ENCODE data around the gene DDX59. TPM values are rescaled to one million over a fixed set of nuclear protein-coding genes. Genes with fewer than 3 reads are reported as not detected.

DDX59 gene
- total RNA-seq, 1 experiment from 2014 or later, result 16.0 TPM

DNA sequence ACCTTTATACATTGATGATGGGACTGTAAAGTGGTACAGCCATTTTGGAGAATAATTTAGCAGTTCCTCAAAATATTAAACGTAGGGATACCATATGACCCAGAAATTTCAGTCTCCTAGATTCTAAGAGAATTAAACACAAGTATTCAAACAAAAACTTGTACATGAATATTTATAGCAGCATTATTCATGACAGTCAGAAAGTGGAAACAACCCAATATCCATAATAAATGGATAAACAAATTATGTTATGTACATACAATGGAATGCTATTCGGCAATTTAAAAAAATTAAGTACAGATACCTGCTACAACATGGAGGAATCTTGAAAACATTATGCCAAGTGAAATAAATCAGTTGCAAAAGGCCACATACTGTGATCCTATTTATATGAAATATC is 16.9 kb upstream of the DDX59 start:
- no TSS peak for BruUV-seq (replicated peaks)
- ChIA-PET RAD21 (ENCODE audit: low non-redundant PET in 1 of 2, low total read pairs in 2 of 2, uncharacterized antibody in 2 of 2, unreplicated experiment in 2 of 2) (no interaction called here), CTCF (no interaction called here), POLR2A (no interaction called here)
- Histone ChIP-seq H3K4me2 (ENCODE audit: low read length) (no peak overlapping the region), H3K4me1 (ENCODE audit: control insufficient read depth in 1 of 2, insufficient read depth in 2 of 2, low read length in 2 of 2) (no peaks in the 10 kb centered on the region), H3K79me2 (ENCODE audit: insufficient read depth, low read length) (no peaks in the 10 kb centered on the region), H4K20me1 (ENCODE audit: insufficient read depth) (no peaks in the 10 kb centered on the region), H3K27me3 (ENCODE audit: insufficient read depth, low read length) (no peaks in the 10 kb centered on the region), H3K36me3 (ENCODE audit: control insufficient read depth in 1 of 2, insufficient read depth in 2 of 2, low read length in 2 of 2) (no peaks in the 10 kb centered on the region), H3K4me3 (replicated peaks in 1 of 2; ENCODE audit: low read depth in 1 of 2, low read length in 2 of 2) (no peak overlapping the region), H3K9me3 (ENCODE audit: control insufficient read depth in 1 of 2, insufficient read depth in 1 of 2, low read depth in 1 of 2, low read length in 2 of 2) (no peaks in the 10 kb centered on the region), H2AFZ (ENCODE audit: low read depth, low read length, poor library complexity, severe bottlenecking) (no peak overlapping the region), H3K27ac (ENCODE audit: low read depth, low read length) (no peak overlapping the region), H3K9ac (ENCODE audit: low read length) (no peak overlapping the region), H3K9me2 (ENCODE audit: insufficient read depth) (no peaks in the 10 kb centered on the region)
- intact Hi-C loops (cut with micrococcal nuclease), result no loop called here
- ATAC-seq, result no peak
- TF ChIP-seq, protein P1, sequence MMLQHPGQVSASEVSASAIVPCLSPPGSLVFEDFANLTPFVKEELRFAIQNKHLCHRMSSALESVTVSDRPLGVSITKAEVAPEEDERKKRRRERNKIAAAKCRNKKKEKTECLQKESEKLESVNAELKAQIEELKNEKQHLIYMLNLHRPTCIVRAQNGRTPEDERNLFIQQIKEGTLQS (IDR thresholded peaks at IDR 0.05), result no peak
- TF ChIP-seq POLR2A (IDR thresholded peaks at IDR 0.05; ENCODE audit: borderline replicate concordance, extremely low read depth, insufficient read depth, insufficient read length) (no peak), RAD21 (IDR thresholded peaks at IDR 0.05; ENCODE audit: low read depth) (no peak), EGR1 (IDR thresholded peaks at IDR 0.05; ENCODE audit: low read depth) (no peak), CBX3 (IDR thresholded peaks at IDR 0.05; ENCODE audit: low read depth) (no peak), ZFX (IDR thresholded peaks at IDR 0.05) (no peak), POLR2AphosphoS5 (IDR thresholded peaks at IDR 0.05; ENCODE audit: low read depth, low read length) (no peak), EZH2phosphoT487 (IDR thresholded peaks at IDR 0.05; ENCODE audit: borderline replicate concordance) (no peak), ELF1 (IDR thresholded peaks at IDR 0.05; ENCODE audit: borderline replicate concordance, low read depth) (no peak), YY1 (IDR thresholded peaks at IDR 0.05; ENCODE audit: extremely low read depth, insufficient replicate concordance, low read depth, low read length) (no peak)
- TF ChIP-seq, protein P2, sequence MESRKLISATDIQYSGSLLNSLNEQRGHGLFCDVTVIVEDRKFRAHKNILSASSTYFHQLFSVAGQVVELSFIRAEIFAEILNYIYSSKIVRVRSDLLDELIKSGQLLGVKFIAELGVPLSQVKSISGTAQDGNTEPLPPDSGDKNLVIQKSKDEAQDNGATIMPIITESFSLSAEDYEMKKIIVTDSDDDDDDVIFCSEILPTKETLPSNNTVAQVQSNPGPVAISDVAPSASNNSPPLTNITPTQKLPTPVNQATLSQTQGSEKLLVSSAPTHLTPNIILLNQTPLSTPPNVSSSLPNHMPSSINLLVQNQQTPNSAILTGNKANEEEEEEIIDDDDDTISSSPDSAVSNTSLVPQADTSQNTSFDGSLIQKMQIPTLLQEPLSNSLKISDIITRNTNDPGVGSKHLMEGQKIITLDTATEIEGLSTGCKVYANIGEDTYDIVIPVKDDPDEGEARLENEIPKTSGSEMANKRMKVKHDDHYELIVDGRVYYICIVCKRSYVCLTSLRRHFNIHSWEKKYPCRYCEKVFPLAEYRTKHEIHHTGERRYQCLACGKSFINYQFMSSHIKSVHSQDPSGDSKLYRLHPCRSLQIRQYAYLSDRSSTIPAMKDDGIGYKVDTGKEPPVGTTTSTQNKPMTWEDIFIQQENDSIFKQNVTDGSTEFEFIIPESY (IDR thresholded peaks at IDR 0.05; ENCODE audit: extremely low read depth, insufficient replicate concordance, low read length), result no peak
- TF ChIP-seq, protein P3, sequence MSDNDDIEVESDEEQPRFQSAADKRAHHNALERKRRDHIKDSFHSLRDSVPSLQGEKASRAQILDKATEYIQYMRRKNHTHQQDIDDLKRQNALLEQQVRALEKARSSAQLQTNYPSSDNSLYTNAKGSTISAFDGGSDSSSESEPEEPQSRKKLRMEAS (IDR thresholded peaks at IDR 0.05), result no peak
- DNase-seq (ENCODE audit: low read depth, low spot score), result no peak
